MM.1S (cell line): ENCODE measurements around the gene PPP6R1.
A peak's percentile ranks its signal among the peaks of the same experiment; 100 is the strongest.

ENCODE experiments used
- DNase-seq: peaks from one replicate; pipeline ENCODE4 v3.0.0-alpha.2; 2015
- H2AFZ ChIP-seq: fragments of 300-600 bp; sonication (generic); 2 replicates; pipeline ENCODE4 v1.6.0; 2016; ENCODE audit warnings: antibody characterized with exemption, low read length
- H3F3A ChIP-seq: fragments of 300-600 bp; sonication (generic); 2 replicates; pipeline ENCODE4 v1.6.1; 2016; ENCODE audit warnings: mild to moderate bottlenecking, antibody characterized with exemption, low read length, moderate library complexity, mixed read lengths; ENCODE audit not compliant: insufficient read depth
- H3K27ac ChIP-seq: fragments of 300-600 bp; sonication (generic); 2 replicates; pipeline ENCODE4 v1.5.1; 2016; ENCODE audit warnings: mild to moderate bottlenecking, low read length
- H3K27me3 ChIP-seq: fragments of 300-600 bp; sonication (generic); replicated peaks from 2 replicates; pipeline ENCODE4 v1.6.0; 2016; ENCODE audit warnings: low read length; ENCODE audit not compliant: insufficient read depth
- H3K36me3 ChIP-seq: fragments of 300-600 bp; sonication (generic); replicated peaks from 2 replicates; pipeline ENCODE4 v1.6.1; 2016; ENCODE audit warnings: mild to moderate bottlenecking, low read length, mixed read lengths; ENCODE audit not compliant: insufficient read depth
- H3K4me1 ChIP-seq: fragments of 300-600 bp; sonication (generic); 2 replicates; pipeline ENCODE4 v1.6.1; 2016; ENCODE audit warnings: low read length, mixed read lengths
- H3K4me2 ChIP-seq: fragments of 300-600 bp; sonication (generic); 2 replicates; pipeline ENCODE4 v1.6.0; 2016; ENCODE audit warnings: low read depth, low read length
- H3K4me3 ChIP-seq: fragments of 300-600 bp; sonication (generic); 2 replicates; pipeline ENCODE4 v1.5.1; 2016; ENCODE audit warnings: low read length, mixed read lengths
- H3K79me2 ChIP-seq: fragments of 300-600 bp; sonication (generic); 2 replicates; pipeline ENCODE4 v1.6.1; 2016; ENCODE audit warnings: mixed run types, low read length, mixed read lengths
- H3K9ac ChIP-seq: fragments of 300-600 bp; sonication (generic); 2 replicates; pipeline ENCODE4 v1.6.1; 2016; ENCODE audit warnings: low read length, mixed read lengths
- H3K9me2 ChIP-seq: fragments of 300-600 bp; sonication (generic); replicated peaks from 2 replicates; pipeline ENCODE4 v1.6.1; 2016; ENCODE audit warnings: mild to moderate bottlenecking, low read length, mixed read lengths; ENCODE audit not compliant: insufficient read depth
- H3K9me3 ChIP-seq: fragments of 300-600 bp; sonication (generic); replicated peaks from 2 replicates; pipeline ENCODE4 v1.6.1; 2016; ENCODE audit warnings: mild to moderate bottlenecking, low read length, mixed read lengths; ENCODE audit not compliant: insufficient read depth
- H4K20me1 ChIP-seq: fragments of 300-600 bp; sonication (generic); 2 replicates; pipeline ENCODE4 v1.6.1; 2016; ENCODE audit warnings: mild to moderate bottlenecking, low read length, moderate library complexity, mixed read lengths; ENCODE audit not compliant: insufficient read depth
- CTCF ChIP-seq: fragments of 300-600 bp; sonication (generic); IDR thresholded peaks from 2 replicates; pipeline ENCODE4 v1.5.1; 2016; ENCODE audit warnings: antibody characterized with exemption, low read length, mixed read lengths
- EZH2 ChIP-seq: fragments of 300-600 bp; sonication (generic); optimal IDR thresholded peaks from 2 replicates; pipeline ENCODE3; 2017; ENCODE audit warnings: low read depth, mild to moderate bottlenecking, antibody characterized with exemption, low read length, mixed read lengths
- EZH2phosphoT487 ChIP-seq: fragments of 300-600 bp; sonication (generic); IDR thresholded peaks from 2 replicates; pipeline ENCODE4 v1.6.1; 2018; ENCODE audit warnings: antibody characterized with exemption, low read length

The PPP6R1 gene

GRCh38 chr19:55277494-55277893, 18.7 kb upstream of the PPP6R1 start:
- peaks cover 35% of the 10 kb centered on the region for H3K79me2 ChIP-seq
- no peaks in the 10 kb centered on the region for H3K36me3 ChIP-seq
- peak overlapping the region; percentile 86 for H3K4me2 ChIP-seq
- H2AFZ ChIP-seq: no peak overlapping the region
- no peaks in the 10 kb centered on the region for H4K20me1 ChIP-seq
- peak overlapping the region; percentile 88 for H3K27ac ChIP-seq
- H3K9me3 ChIP-seq: no peaks in the 10 kb centered on the region
- H3K9me2 ChIP-seq: no peaks in the 10 kb centered on the region
- H3K27me3 ChIP-seq: no peaks in the 10 kb centered on the region
- H3F3A ChIP-seq: peaks cover 34% of the 10 kb centered on the region
- H3K4me3 ChIP-seq: 0 out of 2 replicates have a peak overlapping the region, but pooled peaks have one; percentile 40
- H3K9ac ChIP-seq: peak overlapping the region; percentile 53
- peaks cover 44% of the 10 kb centered on the region for H3K4me1 ChIP-seq
- no peak for DNase-seq
- TF ChIP-seq EZH2phosphoT487: no peak
- no peak for TF ChIP-seq EZH2
- TF ChIP-seq CTCF: no peak

GRCh38 chr19:55276720-55277430, 18.1 kb upstream of the PPP6R1 start:
- no peak for DNase-seq
- Histone ChIP-seq H2AFZ (0 out of 2 replicates have a peak overlapping the region, but pooled peaks have one; percentile 10), H3K27ac (peak overlapping the region; percentile 88), H3K27me3 (no peaks in the 10 kb centered on the region), H3K9me2 (no peaks in the 10 kb centered on the region), H3K9ac (peak overlapping the region; percentile 53), H3K4me2 (peak overlapping the region; percentile 86), H3F3A (peaks cover 34% of the 10 kb centered on the region), H3K79me2 (peaks cover 35% of the 10 kb centered on the region), H3K4me3 (peak overlapping the region; percentile 40), H3K9me3 (no peaks in the 10 kb centered on the region), H4K20me1 (no peaks in the 10 kb centered on the region), H3K36me3 (no peaks in the 10 kb centered on the region; the same call in 1 of the 2 replicates), H3K4me1 (peaks cover 44% of the 10 kb centered on the region)
- no peak for TF ChIP-seq EZH2
- TF ChIP-seq CTCF: no peak
- TF ChIP-seq EZH2phosphoT487: no peak

GRCh38 chr19:55275851-55276719, 17.3 kb upstream of the PPP6R1 start:
- no peaks in the 10 kb centered on the region for H4K20me1 ChIP-seq
- H3K4me3 ChIP-seq: peak overlapping the region; percentile 40
- no peaks in the 10 kb centered on the region; the same call in 1 of the 2 replicates for H3K36me3 ChIP-seq
- 0 out of 2 replicates have a peak overlapping the region, but pooled peaks have one; percentile 10 for H2AFZ ChIP-seq
- no peaks in the 10 kb centered on the region for H3K27me3 ChIP-seq
- H3K27ac ChIP-seq: peak overlapping the region; percentile 88
- H3K9ac ChIP-seq: peak overlapping the region; percentile 53
- peak overlapping the region; percentile 86 for H3K4me2 ChIP-seq
- peak; percentile 82 for DNase-seq
- no peaks in the 10 kb centered on the region for H3K9me3 ChIP-seq
- H3K4me1 ChIP-seq: peaks cover 38% of the 10 kb centered on the region
- TF ChIP-seq EZH2phosphoT487 (no peak), EZH2 (no peak), CTCF (no peak)
- H3K9me2 ChIP-seq: no peaks in the 10 kb centered on the region
- peaks cover 35% of the 10 kb centered on the region for H3K79me2 ChIP-seq
- peaks cover 31% of the 10 kb centered on the region for H3F3A ChIP-seq
